Fibroblast of the aortic adventitia (primary cell): ENCODE data around the gene RARG. TPM values are rescaled to one million over a fixed set of nuclear protein-coding genes. Genes with fewer than 3 reads are reported as not detected.
A peak's percentile ranks its signal among the peaks of the same experiment; 100 is the strongest.
"Not testable (repeated sequence)": the region's sequence is repeated elsewhere in the genome, so short reads cannot be mapped to it uniquely, and the experiment has no call there.

Experiments
- DNase-seq: peaks from one replicate; pipeline ENCODE4 v3.0.0-alpha.2; 2010; ENCODE audit warnings: low read depth
- H3K4me3 ChIP-seq: 2 replicates; pipeline ENCODE4 v1.5.1; 2011; ENCODE audit warnings: low read depth, mild to moderate bottlenecking, control low read depth, low read length, moderate library complexity
- CTCF ChIP-seq: IDR thresholded peaks from 2 replicates; pipeline ENCODE4 v1.5.1; 2011; ENCODE audit warnings: mild to moderate bottlenecking, low read length, control low read depth, inconsistent platforms; ENCODE audit not compliant: insufficient read depth
- total RNA-seq: library from RNA; depleted of rRNA; stranded (reverse); fragments of >200 nt; gene quantifications from 2 replicates; pipeline ENCODE4 v1.2.3, GENCODE V29; 2012; ENCODE audit warnings: low replicate concordance

Gene RARG
- total RNA-seq, 1 donor, result 43.9 TPM

GRCh38 chr12:53208877-53209463 lies 23.0 kb downstream of the RARG start:
- no peak for DNase-seq
- no peak for TF ChIP-seq CTCF
- no peak overlapping the region for H3K4me3 ChIP-seq

GRCh38 chr12:53208435-53208834 lies 23.6 kb downstream of the RARG start:
- no peak for TF ChIP-seq CTCF
- H3K4me3 ChIP-seq, result no peak overlapping the region
- DNase-seq, result peak; percentile 62

GRCh38 chr12:53207042-53207441 lies 25.0 kb downstream of the RARG start, which contains the start of gene ITGB7:
ITGB7 (minus strand) TSS chr12:53207251; CDS start chr12:53200443, 6,808 bp downstream.
- TF ChIP-seq CTCF, result no peak
- DNase-seq, result no peak
- no peak within 1 kb of the TSS for H3K4me3 ChIP-seq

GRCh38 chr12:53205747-53206419 lies 26.1 kb downstream of the RARG start:
- H3K4me3 ChIP-seq, result no peak overlapping the region
- peak; percentile 84 for DNase-seq
- no peak for TF ChIP-seq CTCF

GRCh38 chr12:53204351-53204750 lies 27.7 kb downstream of the RARG start:
- TF ChIP-seq CTCF, result no peak

GRCh38 chr12:53202316-53202715 lies 29.7 kb downstream of the RARG start:
- not testable (repeated sequence) for H3K4me3 ChIP-seq, DNase-seq

More at GRCh38 chr12:53204351-53204750, 27.7 kb downstream of the RARG start:
- DNase-seq, result no peak
- no peak overlapping the region for H3K4me3 ChIP-seq

GRCh38 chr12:53201639-53202038 lies 30.4 kb downstream of the RARG start:
- no peak for TF ChIP-seq CTCF
- H3K4me3 ChIP-seq, result no peak overlapping the region
- no peak for DNase-seq
